GM19468 (cell line): Measurements from ENCODE around the gene GTF2H4.
"Not testable (repeated sequence)": the region's sequence is repeated elsewhere in the genome, so short reads cannot be mapped to it uniquely, and the experiment has no call there.

Source experiments
- ATAC-seq: cut with Tn5 transposase; IDR thresholded peaks from one replicate; pipeline ENCODE4 v1.9.1; 2021; ENCODE audit warnings: mild to moderate bottlenecking, moderate library complexity, moderate number of reproducible peaks; ENCODE audit not compliant: unreplicated experiment; ENCODE audit errors: extremely low read depth

Gene GTF2H4

GRCh38 chr6:30893666-30894065 lies 14.3 kb upstream of the GTF2H4 start:
- ATAC-seq: no peak

- ATAC-seq: no peak
These were observed 13.6 kb upstream of the GTF2H4 start for GRCh38 chr6:30894381-30894780.

GRCh38 chr6:30894935-30895334 lies 13.1 kb upstream of the GTF2H4 start:
- no peak for ATAC-seq

GRCh38 chr6:30895343-30895742 lies 12.7 kb upstream of the GTF2H4 start:
- ATAC-seq: no peak

- ATAC-seq: no peak
These were observed 11.5 kb upstream of the GTF2H4 start for GRCh38 chr6:30896541-30896940.

GRCh38 chr6:30897882-30898281 lies 10.1 kb upstream of the GTF2H4 start:
- no peak for ATAC-seq

- ATAC-seq: no peak
These were observed 9.2 kb upstream of the GTF2H4 start for GRCh38 chr6:30898750-30899360.

GRCh38 chr6:30900863-30901417 lies 7.1 kb upstream of the GTF2H4 start:
- no peak for ATAC-seq

- no peak for ATAC-seq
These were observed 6.6 kb upstream of the GTF2H4 start for GRCh38 chr6:30901436-30901835.

- not testable (repeated sequence) for ATAC-seq
These were observed 5.8 kb upstream of the GTF2H4 start for GRCh38 chr6:30902196-30902595.

GRCh38 chr6:30902709-30903108 lies 5.3 kb upstream of the GTF2H4 start:
- no peak for ATAC-seq

GRCh38 chr6:30903236-30903635 lies 4.8 kb upstream of the GTF2H4 start:
- no peak for ATAC-seq

GRCh38 chr6:30907290-30907757 lies 683 bp upstream of the GTF2H4 start:
- ATAC-seq: not testable (repeated sequence)

GRCh38 chr6:30908700-30909099 lies 693 bp downstream of the GTF2H4 start:
- ATAC-seq: no peak

GRCh38 chr6:30910473-30910872 lies 2.5 kb downstream of the GTF2H4 start:
- not testable (repeated sequence) for ATAC-seq

- no peak for ATAC-seq
These were observed 4.9 kb downstream of the GTF2H4 start for GRCh38 chr6:30912746-30913520.

- no peak for ATAC-seq
These were observed 5.7 kb downstream of the GTF2H4 start for GRCh38 chr6:30913721-30914075.

- ATAC-seq: peak; percentile 51
These were observed 6.3 kb downstream of the GTF2H4 start, which contains the start of gene VARS2 for GRCh38 chr6:30914076-30914853. Gene VARS2, plus strand, starts transcription at chr6:30914238. Its CDS starts 599 bp downstream, at chr6:30914837.

GRCh38 chr6:30914854-30915590 lies 7.0 kb downstream of the GTF2H4 start:
- no peak for ATAC-seq

GRCh38 chr6:30915591-30915946 lies 7.6 kb downstream of the GTF2H4 start:
- no peak for ATAC-seq
